GM15510 (cell line): ENCODE results near the gene CYP24A1.

Experiments used
- POLR2A ChIP-seq: IDR thresholded peaks from 3 replicates; pipeline ENCODE4 v1.6.1; 2011; ENCODE audit warnings: borderline replicate concordance; ENCODE audit not compliant: insufficient read length; ENCODE audit errors: extremely low read depth

CYP24A1 gene

DNA sequence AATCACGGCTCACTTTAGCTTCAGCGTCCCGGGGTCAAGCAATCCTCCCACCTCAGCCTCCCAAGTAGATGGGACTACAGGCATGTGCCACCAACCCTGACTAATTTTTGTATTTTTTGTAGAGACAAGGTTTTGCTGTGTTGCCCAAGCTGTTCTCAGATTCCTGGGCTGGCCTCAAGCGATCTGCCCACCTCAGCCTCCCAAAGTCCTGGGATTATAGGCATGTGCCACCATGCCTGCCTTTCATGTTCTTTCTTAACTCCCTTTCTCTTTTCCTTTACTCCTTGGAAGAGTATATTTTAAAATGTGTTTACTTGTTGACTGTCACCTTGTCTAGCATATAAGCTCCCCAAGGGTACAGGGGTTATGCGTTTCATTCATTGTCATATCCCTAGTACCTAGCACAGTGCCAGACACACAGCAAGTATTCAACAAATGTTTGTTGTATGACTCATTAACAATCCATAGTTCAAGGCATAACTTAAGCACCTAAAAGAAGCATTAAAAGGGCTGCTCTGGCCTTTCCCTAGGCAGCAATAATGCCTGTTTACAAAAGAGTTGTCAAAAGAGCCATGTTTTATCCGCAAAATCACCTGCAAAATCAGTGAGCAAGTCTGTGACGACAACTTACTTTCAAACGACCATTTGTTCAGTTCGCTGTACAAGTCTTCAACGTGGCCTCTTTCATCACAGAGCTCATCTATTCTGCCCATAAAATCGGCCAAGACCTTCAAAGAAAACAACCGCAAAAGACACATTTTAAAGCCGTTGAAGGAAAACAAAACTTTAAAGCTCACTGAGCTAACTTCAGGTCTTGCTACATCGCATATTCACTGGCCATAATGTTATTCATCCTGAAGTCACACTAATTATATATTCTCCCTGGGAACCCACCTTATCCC lies 4.6 kb downstream of the CYP24A1 start:
- TF ChIP-seq POLR2A, result no peak

DNA sequence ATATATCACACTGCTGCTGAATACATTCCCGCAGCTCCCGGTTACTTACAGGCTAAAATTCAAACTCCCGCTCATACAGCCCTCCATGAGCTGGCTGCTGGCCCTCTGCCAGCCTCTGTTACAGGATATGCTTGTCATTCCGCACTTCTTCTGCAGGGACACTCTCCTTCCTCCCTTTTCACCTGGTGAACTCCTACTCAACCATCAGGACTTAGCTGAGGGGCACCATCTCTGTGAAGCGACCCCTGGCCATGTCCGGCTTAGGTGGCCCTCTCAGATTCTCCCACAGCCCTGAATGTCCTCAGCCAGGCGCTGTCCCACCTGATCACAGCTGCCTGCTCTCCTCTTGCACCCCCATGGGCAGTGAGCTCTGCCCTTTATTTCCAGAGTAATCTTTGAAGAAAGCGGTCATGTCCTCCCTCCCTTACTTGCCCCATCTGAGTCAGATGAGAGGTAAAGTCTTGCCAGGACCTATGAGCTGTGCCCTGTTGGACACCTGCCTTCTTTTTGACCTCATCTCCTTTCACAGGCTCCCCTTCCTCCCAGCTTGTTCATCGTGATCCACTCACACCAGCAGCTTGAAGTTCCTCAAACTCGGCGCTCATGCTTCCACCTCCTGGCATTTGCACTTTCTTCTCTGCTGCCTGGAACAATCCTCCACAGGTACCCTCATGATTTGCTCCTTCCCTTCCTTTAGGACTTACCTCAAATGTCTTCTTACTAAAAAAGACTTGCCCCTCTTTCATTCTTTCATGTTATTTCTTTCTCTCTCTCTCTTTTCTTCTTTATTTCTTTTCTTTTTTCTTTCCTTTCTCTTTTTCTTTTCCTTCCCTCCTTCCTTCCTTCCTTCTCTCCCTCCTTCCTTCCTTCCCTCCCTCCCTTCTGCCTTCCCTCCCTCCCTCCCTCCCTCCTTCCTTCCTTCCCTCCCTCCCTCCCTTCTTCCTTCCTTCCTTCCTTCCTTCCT lies 5.6 kb downstream of the CYP24A1 start:
- TF ChIP-seq POLR2A, result no peak

- TF ChIP-seq POLR2A, result no peak
These were observed 6.7 kb downstream of the CYP24A1 start for GRCh38 chr20:54166987-54167662.

GRCh38 chr20:54165803-54166202 lies 8.0 kb downstream of the CYP24A1 start:
- no peak for TF ChIP-seq POLR2A

GRCh38 chr20:54165014-54165413 lies 8.8 kb downstream of the CYP24A1 start:
- TF ChIP-seq POLR2A, result no peak

DNA sequence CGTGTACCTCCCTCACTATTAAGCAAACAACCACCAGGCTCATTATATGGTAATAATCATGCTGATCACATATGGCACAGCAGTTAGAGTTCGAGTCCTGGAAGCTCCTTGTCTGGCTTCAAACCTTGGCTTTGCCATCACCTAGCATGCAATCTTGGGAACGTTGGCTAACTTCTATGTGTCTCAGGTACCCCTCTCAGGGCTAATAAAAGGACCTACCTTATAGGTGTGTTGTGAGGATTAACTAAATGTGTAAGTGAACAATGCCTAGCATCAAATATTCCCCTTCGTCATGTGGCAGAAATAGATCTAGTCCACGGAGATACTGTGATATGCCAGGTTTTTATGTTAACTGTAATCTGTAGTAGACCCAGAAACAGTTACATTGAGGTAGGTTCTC lies 10.4 kb downstream of the CYP24A1 start:
- TF ChIP-seq POLR2A, result no peak

DNA sequence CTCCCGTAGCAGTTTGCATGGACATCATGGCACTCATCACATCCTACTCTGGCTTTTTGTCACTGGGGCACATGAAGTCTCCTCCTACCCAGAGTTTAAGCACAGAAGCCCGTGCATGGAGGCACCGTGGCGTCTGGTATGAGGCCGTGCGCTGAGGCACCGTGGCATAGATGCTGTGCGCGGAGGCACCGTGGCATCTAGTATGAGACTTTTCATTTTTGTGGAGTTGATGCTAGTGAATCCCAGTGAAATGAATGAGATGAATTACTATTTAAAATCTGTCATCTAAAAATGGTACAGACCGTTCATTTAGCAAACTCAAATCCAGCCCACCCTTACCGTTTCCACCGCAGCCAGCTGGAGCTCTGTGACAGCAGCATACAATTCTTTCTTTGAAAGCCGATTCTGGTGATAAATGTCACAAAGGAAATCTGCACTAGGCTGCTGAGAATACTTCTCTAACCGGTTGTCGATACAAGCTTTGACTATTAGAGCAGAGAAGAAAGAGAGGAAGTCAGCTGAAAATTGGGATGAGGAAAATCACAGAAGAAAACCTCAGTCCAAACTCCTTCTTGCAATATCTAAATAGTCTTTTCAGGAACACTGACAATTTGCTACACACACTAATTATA lies 11.3 kb downstream of the CYP24A1 start:
- TF ChIP-seq POLR2A, result no peak

DNA sequence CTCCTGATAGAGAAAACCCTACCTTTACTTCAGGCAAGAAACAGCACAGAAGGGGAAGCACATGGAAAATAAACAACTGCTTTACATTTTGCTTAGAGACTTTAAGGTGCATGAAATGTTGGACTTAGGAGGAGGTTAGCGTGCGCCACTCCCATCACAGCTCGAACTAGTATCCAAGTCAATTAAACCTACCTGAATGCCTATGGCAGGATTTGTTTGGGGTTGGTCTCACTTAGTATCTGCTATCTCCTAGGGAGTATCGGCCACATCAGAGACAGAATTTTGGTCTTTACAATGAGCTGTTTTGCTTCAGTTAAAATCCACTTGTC lies 12.0 kb downstream of the CYP24A1 start:
- no peak for TF ChIP-seq POLR2A

DNA sequence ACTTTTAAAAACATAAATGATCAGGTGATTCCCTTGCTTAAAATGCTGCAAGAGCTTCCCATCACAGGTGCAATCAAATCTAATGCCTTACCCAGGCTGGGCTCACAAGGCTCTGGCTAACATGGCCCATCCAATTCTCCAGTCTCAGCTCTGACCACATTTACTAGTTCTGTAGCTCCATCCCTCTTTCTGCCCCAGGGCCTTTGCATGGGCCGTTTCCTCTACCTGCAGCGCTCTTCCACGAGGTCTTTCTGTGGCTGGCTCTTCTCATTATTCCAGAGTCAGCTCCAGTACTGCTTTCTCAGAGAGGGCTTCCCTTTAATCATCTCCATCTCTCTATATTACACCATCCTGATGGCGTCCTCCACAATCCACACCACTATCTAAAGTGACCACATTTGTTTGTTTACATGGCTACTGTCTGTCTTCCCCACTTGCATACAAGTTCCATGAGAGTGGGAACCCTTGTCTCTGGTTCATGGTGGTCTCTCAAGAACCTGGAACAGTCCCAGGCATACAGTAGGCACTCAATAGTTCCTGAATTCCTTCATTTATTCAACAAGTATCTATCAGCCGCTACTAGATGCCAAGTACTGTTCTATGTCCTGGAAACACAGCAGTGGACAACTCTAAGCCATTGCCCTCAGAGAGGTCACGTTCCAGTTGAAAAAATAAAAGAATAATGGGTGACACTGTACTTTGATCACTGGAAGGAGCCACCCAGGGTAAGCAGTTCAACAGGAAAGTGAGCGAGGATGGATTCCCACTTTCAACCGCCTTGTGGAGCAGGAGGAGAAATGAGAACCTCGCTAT lies 12.6 kb downstream of the CYP24A1 start:
- no peak for TF ChIP-seq POLR2A

- no peak for TF ChIP-seq POLR2A
These were observed 13.4 kb downstream of the CYP24A1 start for GRCh38 chr20:54160065-54161007.

DNA sequence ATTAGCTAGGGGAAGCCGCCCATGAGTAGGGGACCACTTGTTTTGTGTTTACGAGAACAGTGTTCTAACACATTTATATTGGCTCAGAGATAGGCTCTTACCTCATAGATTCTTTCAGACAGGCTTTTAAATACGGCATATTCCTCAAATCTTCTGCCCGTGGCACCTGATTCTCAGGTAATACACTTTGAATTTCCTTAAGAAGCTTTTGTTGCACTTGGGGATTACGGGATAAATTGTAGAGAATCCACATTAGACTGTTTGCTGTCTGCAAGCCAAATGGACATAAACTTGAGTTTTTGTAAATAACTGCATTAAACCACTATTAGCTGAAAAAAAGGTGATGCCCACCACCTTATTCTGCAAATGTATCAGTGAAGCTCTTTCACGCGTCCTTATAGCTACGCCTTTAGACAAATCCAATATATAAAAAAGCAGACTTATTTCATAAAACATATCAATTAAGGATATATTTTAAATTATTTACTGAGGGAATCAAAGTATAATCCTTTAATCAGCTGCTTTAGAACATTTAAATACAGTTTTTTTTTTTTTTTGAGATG lies 14.8 kb downstream of the CYP24A1 start:
- no peak for TF ChIP-seq POLR2A

DNA sequence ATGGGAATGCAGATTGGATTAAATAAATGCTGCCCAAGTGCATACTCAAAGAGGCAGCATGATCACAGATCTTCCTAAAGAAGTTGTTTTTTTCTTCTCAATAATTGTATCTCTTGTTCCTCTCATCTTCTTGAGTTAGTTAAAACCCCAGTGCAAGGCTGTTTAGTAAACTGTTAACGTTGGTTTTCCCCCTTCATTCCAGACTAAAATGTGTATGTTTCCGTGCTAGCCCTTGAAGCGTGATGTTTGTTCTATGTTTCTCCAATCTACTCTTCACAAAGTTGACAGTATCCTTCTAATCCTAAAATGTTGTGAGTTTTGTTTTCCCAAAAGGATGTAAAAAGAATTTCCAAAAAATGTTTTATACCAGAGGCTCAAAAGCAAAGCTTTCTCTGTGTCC lies 15.6 kb downstream of the CYP24A1 start:
- TF ChIP-seq POLR2A, result no peak
